ENCODE results near the gene SUMF2. TPM values are rescaled to one million over a fixed set of nuclear protein-coding genes. Genes with fewer than 3 reads are reported as not detected.

Gene SUMF2
- total and polyA plus RNA-seq, 2 of the 13 experiments (the other 11 are each of a cell fraction or from before 2014, with no cell fraction given): 48.9 to 54.4 TPM

DNA sequence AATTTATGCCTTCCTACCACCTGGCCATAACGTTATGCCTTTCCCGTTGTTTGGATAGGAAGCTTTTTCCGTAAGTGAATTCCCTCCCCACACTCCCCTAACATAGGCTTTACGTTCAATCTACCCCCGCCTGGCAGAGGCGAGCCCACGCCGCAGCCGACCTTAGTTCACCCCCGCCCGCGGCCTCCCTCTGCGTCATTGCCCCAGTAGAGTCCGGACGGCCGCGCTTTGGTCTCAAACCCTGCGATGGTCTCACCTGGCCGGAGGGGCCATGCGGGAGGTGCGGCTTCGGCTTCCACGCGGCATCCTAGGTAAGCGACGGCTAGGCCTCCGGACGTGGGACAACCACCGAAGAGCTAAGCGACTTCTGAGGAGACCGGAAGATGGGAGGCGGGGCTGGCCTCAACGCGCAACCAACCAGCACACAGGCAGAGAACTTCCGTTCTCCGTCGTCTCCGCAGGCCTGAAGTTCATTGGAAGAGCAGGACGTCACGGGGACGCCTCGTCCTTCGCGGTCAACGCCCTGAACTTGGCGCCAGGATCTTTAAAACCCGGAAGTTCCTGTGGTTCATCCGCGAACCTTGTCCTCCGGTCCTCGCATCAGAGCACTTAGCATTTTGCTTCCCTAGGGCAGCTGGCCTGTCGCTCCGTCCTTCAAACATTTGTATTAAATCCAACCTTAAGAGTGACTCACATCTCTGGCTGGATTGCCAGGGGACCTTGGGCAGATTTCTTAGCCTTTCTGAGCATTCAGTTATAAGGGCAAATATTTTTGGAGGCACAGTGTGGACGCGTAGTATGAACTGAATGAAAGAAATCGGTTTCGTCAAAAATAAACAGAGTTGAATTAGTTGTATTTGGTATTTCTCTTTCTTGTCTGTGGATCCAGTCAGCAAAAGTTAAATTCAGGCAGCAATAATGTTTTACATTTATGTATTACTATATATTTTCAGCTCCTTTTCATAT lies 42.3 kb downstream of the SUMF2 start, which contains the start of gene CHCHD2 (continued):
- TF ChIP-seq, protein P1, sequence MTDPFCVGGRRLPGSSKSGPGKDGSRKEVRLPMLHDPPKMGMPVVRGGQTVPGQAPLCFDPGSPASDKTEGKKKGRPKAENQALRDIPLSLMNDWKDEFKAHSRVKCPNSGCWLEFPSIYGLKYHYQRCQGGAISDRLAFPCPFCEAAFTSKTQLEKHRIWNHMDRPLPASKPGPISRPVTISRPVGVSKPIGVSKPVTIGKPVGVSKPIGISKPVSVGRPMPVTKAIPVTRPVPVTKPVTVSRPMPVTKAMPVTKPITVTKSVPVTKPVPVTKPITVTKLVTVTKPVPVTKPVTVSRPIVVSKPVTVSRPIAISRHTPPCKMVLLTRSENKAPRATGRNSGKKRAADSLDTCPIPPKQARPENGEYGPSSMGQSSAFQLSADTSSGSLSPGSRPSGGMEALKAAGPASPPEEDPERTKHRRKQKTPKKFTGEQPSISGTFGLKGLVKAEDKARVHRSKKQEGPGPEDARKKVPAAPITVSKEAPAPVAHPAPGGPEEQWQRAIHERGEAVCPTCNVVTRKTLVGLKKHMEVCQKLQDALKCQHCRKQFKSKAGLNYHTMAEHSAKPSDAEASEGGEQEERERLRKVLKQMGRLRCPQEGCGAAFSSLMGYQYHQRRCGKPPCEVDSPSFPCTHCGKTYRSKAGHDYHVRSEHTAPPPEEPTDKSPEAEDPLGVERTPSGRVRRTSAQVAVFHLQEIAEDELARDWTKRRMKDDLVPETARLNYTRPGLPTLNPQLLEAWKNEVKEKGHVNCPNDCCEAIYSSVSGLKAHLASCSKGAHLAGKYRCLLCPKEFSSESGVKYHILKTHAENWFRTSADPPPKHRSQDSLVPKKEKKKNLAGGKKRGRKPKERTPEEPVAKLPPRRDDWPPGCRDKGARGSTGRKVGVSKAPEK (CRISPR knock-in tag; IDR thresholded peaks at IDR 0.05; ENCODE audit: borderline replicate concordance): no peak
- TF ChIP-seq PHF20 (CRISPR knock-in tag; IDR thresholded peaks at IDR 0.05): peak; percentile 98
- TF ChIP-seq, protein P2, sequence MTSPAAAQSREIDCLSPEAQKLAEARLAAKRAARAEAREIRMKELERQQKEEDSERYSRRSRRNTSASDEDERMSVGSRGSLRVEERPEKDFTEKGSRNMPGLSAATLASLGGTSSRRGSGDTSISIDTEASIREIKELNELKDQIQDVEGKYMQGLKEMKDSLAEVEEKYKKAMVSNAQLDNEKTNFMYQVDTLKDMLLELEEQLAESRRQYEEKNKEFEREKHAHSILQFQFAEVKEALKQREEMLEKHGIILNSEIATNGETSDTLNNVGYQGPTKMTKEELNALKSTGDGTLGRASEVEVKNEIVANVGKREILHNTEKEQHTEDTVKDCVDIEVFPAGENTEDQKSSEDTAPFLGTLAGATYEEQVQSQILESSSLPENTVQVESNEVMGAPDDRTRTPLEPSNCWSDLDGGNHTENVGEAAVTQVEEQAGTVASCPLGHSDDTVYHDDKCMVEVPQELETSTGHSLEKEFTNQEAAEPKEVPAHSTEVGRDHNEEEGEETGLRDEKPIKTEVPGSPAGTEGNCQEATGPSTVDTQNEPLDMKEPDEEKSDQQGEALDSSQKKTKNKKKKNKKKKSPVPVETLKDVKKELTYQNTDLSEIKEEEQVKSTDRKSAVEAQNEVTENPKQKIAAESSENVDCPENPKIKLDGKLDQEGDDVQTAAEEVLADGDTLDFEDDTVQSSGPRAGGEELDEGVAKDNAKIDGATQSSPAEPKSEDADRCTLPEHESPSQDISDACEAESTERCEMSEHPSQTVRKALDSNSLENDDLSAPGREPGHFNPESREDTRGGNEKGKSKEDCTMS (CRISPR knock-in tag; conservative IDR thresholded peaks at IDR 0.05): no peak
- TF ChIP-seq MEIS1 (CRISPR knock-in tag; IDR thresholded peaks at IDR 0.05; ENCODE audit: borderline replicate concordance): peak; percentile 60; the same call in 1 of the 2 replicates
- TF ChIP-seq KMT2B (CRISPR knock-in tag; IDR thresholded peaks at IDR 0.05): peak; percentile 81
- TF ChIP-seq, protein P3, sequence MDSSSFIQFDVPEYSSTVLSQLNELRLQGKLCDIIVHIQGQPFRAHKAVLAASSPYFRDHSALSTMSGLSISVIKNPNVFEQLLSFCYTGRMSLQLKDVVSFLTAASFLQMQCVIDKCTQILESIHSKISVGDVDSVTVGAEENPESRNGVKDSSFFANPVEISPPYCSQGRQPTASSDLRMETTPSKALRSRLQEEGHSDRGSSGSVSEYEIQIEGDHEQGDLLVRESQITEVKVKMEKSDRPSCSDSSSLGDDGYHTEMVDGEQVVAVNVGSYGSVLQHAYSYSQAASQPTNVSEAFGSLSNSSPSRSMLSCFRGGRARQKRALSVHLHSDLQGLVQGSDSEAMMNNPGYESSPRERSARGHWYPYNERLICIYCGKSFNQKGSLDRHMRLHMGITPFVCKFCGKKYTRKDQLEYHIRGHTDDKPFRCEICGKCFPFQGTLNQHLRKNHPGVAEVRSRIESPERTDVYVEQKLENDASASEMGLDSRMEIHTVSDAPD (CRISPR knock-in tag; IDR thresholded peaks at IDR 0.05): no peak; the same call in 1 of the 2 replicates
- 0 out of 2 replicates have a peak, but pooled peaks have one; percentile 64 for TF ChIP-seq ZNF160 (CRISPR knock-in tag; IDR thresholded peaks at IDR 0.05)
- TF ChIP-seq ZNF207 (IDR thresholded peaks at IDR 0.05; ENCODE audit: borderline replicate concordance): no peak
- no peak for TF ChIP-seq AGO1 (IDR thresholded peaks at IDR 0.05; ENCODE audit: low read depth, low read length, poor library complexity, severe bottlenecking)
- TF ChIP-seq, protein P4, sequence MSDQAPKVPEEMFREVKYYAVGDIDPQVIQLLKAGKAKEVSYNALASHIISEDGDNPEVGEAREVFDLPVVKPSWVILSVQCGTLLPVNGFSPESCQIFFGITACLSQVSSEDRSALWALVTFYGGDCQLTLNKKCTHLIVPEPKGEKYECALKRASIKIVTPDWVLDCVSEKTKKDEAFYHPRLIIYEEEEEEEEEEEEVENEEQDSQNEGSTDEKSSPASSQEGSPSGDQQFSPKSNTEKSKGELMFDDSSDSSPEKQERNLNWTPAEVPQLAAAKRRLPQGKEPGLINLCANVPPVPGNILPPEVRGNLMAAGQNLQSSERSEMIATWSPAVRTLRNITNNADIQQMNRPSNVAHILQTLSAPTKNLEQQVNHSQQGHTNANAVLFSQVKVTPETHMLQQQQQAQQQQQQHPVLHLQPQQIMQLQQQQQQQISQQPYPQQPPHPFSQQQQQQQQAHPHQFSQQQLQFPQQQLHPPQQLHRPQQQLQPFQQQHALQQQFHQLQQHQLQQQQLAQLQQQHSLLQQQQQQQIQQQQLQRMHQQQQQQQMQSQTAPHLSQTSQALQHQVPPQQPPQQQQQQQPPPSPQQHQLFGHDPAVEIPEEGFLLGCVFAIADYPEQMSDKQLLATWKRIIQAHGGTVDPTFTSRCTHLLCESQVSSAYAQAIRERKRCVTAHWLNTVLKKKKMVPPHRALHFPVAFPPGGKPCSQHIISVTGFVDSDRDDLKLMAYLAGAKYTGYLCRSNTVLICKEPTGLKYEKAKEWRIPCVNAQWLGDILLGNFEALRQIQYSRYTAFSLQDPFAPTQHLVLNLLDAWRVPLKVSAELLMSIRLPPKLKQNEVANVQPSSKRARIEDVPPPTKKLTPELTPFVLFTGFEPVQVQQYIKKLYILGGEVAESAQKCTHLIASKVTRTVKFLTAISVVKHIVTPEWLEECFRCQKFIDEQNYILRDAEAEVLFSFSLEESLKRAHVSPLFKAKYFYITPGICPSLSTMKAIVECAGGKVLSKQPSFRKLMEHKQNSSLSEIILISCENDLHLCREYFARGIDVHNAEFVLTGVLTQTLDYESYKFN (CRISPR knock-in tag; conservative IDR thresholded peaks at IDR 0.05): peak; percentile 30; the same call in 1 of the 2 replicates
- TF ChIP-seq ONECUT2 (CRISPR knock-in tag; IDR thresholded peaks at IDR 0.05): no peak
- TF ChIP-seq SSRP1 (CRISPR knock-in tag; IDR thresholded peaks at IDR 0.05): no peak
- TF ChIP-seq YEATS2 (CRISPR knock-in tag; IDR thresholded peaks at IDR 0.05; ENCODE audit: borderline replicate concordance): peak; percentile 96
- TF ChIP-seq, protein P5, sequence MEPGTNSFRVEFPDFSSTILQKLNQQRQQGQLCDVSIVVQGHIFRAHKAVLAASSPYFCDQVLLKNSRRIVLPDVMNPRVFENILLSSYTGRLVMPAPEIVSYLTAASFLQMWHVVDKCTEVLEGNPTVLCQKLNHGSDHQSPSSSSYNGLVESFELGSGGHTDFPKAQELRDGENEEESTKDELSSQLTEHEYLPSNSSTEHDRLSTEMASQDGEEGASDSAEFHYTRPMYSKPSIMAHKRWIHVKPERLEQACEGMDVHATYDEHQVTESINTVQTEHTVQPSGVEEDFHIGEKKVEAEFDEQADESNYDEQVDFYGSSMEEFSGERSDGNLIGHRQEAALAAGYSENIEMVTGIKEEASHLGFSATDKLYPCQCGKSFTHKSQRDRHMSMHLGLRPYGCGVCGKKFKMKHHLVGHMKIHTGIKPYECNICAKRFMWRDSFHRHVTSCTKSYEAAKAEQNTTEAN (CRISPR knock-in tag; conservative IDR thresholded peaks at IDR 0.05): 0 out of 2 replicates have a peak, but pooled peaks have one; percentile 50
- TF ChIP-seq, protein P6, sequence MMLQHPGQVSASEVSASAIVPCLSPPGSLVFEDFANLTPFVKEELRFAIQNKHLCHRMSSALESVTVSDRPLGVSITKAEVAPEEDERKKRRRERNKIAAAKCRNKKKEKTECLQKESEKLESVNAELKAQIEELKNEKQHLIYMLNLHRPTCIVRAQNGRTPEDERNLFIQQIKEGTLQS (CRISPR knock-in tag; IDR thresholded peaks at IDR 0.05): peak; percentile 42; the same call in 1 of the 2 replicates

Data from HepG2 (cell line).